ENCODE data around the gene C17orf67.

DNA sequence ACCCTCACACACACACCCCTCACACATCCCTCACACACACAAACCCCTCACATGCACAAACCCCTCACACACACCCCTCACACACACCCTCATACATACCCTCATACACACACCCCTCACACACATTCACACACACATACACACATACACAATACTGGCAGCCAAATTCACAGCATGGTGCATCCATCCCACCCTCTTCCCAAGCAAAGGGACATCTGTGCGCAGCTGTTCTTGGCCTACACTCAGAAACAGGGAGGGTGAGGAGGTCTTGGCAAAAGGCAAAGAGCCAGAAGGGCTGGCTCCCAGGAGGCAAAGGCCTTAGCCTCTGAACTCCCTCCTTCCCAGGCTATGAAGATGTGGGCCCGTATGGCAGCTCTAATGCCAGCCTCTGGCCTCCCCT lies 23.4 kb downstream of the C17orf67 start:
- TF ChIP-seq, protein P1, sequence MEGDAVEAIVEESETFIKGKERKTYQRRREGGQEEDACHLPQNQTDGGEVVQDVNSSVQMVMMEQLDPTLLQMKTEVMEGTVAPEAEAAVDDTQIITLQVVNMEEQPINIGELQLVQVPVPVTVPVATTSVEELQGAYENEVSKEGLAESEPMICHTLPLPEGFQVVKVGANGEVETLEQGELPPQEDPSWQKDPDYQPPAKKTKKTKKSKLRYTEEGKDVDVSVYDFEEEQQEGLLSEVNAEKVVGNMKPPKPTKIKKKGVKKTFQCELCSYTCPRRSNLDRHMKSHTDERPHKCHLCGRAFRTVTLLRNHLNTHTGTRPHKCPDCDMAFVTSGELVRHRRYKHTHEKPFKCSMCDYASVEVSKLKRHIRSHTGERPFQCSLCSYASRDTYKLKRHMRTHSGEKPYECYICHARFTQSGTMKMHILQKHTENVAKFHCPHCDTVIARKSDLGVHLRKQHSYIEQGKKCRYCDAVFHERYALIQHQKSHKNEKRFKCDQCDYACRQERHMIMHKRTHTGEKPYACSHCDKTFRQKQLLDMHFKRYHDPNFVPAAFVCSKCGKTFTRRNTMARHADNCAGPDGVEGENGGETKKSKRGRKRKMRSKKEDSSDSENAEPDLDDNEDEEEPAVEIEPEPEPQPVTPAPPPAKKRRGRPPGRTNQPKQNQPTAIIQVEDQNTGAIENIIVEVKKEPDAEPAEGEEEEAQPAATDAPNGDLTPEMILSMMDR (IDR thresholded peaks at IDR 0.05 in 8 of 11, conservative IDR thresholded peaks at IDR 0.05 in 3 of 11), result no peak
- TF ChIP-seq POLR2AphosphoS5 (IDR thresholded peaks at IDR 0.05), result no peak
- no peak for TF ChIP-seq POLR2A (IDR thresholded peaks at IDR 0.05)

Data from spleen (tissue), 7 donors.